SK-N-SH treated with all-trans-retinoic acid at 6 μM for 48 hours (cell line): ENCODE data around the gene GRIN3A.
A peak's percentile ranks its signal among the peaks of the same experiment; 100 is the strongest.

Experiments
- ARNTL ChIP-seq: fragments of 450-650 bp; formaldehyde crosslinking; IDR thresholded peaks from 2 replicates; pipeline ENCODE4 v1.5.0; 2020; ENCODE audit warnings: low read depth, mild to moderate bottlenecking, moderate library complexity, borderline replicate concordance
- ISL1 ChIP-seq: fragments of 250-450 bp; sonication (Bioruptor Pico); IDR thresholded peaks from 2 replicates; pipeline ENCODE4 v2.1.2; 2022; ENCODE audit warnings: mild to moderate bottlenecking, moderate library complexity
- ZC3H10 ChIP-seq: fragments of 250-450 bp; sonication (Bioruptor Pico); IDR thresholded peaks from 2 replicates; pipeline ENCODE4 v1.5.1; 2021; ENCODE audit warnings: mild to moderate bottlenecking, moderate library complexity

- no peak for TF ChIP-seq ZC3H10
- no peak for TF ChIP-seq ARNTL
- 0 out of 2 replicates have a peak, but pooled peaks have one; percentile 42 for TF ChIP-seq ISL1 (CRISPR knock-in tag)
Measured at GRCh38 chr9:101639311-101639710, 99.1 kb downstream of the GRIN3A start.
